GM21825 (cell line): ENCODE measurements around the gene SAYSD1.

Source experiments
- ATAC-seq: cut with Tn5 transposase; IDR thresholded peaks from one replicate; pipeline ENCODE4 v1.9.1; 2021; ENCODE audit warnings: mild to moderate bottlenecking, moderate library complexity; ENCODE audit not compliant: unreplicated experiment

The SAYSD1 gene

GRCh38 chr6:39080246-39080875 is 34.6 kb downstream of the SAYSD1 start:
- ATAC-seq, result no peak

GRCh38 chr6:39079197-39080125 is 35.5 kb downstream of the SAYSD1 start:
- ATAC-seq, result no peak

GRCh38 chr6:39078695-39079094 is 36.3 kb downstream of the SAYSD1 start:
- ATAC-seq, result no peak

GRCh38 chr6:39077882-39078594 is 36.9 kb downstream of the SAYSD1 start:
- ATAC-seq, result no peak

- ATAC-seq, result no peak
Observed at GRCh38 chr6:39076623-39077535, 38.1 kb downstream of the SAYSD1 start.

- no peak for ATAC-seq
Observed at GRCh38 chr6:39075807-39076622, 39.0 kb downstream of the SAYSD1 start.

- ATAC-seq, result no peak
Observed at GRCh38 chr6:39075010-39075686, 39.8 kb downstream of the SAYSD1 start.

DNA sequence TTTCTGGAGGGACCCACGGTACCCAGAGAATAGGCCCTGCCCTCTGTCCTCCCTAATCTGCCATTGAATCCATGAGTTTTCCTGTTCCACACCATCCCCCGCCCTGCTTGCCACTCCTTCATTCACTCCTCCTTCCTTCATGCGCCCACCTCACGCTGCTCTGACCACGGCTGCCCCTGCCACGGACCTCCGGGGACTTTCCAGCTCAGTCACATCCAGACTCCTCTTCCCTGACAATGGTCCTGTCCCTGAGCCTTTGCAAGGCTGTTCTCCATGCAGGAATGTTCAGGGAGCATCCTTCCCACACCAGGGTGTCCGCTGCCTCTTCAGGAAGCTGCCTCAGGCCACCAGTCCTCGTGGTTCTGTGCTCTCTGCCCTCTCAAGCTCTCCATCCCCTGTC is 40.5 kb downstream of the SAYSD1 start:
- ATAC-seq, result no peak

GRCh38 chr6:39073471-39074355 is 41.3 kb downstream of the SAYSD1 start:
- no peak for ATAC-seq

DNA sequence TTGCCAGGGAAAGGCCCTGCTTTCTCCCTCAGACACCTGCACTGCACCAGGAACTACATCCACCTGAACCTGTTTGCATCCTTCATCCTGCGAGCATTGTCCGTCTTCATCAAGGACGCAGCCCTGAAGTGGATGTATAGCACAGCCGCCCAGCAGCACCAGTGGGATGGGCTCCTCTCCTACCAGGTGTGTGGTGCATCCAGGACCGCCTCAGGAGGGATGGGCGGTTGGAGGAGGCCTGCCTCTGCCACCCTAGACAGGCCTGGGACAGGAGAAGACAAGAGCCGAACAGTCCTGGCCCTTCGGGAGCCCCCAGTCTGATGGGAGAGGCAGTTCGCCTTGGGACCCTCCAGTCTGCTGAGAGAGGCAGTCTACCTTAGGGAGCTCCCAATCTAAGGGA is 42.2 kb downstream of the SAYSD1 start:
- ATAC-seq, result no peak

DNA sequence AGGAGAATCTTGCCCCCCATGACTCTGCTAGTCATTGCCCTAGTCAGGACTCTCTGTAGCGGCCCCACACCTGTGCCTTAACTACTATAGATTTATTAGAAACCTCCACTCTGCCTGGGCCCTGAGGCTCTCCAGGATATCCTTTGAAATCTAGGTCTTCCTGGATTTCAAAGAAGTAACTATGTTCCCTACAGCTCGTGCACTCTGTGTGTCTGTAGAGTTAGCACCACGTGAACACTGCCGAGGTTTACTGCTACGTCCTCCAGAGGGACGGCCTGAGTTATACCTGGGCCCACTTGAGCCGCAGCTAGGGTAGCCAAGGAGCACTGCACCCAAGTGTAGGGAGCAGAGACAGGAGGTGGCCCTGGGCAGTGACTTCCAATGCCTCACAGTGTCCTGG is 46.6 kb downstream of the SAYSD1 start:
- ATAC-seq, result no peak

DNA sequence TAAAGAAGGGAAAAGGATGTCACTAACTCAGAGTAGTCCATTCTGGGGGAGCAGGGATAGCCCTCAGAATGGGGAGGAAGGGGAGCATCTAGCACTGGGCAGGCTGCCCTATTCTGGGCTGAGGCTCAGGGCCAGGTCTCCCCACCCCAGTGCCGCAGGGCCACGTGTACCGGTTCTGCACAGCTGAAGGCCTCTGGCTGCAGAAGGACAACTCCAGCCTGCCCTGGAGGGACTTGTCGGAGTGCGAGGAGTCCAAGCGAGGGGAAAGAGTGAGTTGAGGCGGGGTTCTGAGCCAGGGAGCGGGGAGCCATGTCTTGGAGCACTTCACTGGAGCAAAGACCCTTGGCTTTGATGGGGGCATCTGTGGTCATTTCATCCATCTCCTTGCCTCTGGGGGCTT is 49.4 kb downstream of the SAYSD1 start:
- ATAC-seq, result no peak

DNA sequence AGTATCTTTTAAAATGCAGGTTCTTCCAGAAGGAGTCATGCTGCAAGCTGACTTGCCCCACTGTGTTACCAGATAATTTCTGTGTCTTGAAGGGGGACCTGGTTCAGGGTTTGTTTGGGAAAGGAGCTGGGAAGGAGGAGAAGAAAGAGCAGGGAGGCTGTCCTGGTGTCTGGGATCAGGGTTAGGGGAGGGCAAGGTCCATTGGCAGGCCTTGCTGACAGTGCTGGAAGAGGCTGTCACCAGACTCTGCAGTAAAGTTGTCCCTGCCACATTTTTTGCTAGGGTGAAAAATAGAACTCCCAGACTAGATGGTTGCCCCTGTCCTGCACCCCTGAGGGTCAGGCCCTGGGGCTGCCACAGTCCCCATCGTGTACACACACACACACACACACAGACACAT is 51.5 kb downstream of the SAYSD1 start:
- ATAC-seq, result no peak

DNA sequence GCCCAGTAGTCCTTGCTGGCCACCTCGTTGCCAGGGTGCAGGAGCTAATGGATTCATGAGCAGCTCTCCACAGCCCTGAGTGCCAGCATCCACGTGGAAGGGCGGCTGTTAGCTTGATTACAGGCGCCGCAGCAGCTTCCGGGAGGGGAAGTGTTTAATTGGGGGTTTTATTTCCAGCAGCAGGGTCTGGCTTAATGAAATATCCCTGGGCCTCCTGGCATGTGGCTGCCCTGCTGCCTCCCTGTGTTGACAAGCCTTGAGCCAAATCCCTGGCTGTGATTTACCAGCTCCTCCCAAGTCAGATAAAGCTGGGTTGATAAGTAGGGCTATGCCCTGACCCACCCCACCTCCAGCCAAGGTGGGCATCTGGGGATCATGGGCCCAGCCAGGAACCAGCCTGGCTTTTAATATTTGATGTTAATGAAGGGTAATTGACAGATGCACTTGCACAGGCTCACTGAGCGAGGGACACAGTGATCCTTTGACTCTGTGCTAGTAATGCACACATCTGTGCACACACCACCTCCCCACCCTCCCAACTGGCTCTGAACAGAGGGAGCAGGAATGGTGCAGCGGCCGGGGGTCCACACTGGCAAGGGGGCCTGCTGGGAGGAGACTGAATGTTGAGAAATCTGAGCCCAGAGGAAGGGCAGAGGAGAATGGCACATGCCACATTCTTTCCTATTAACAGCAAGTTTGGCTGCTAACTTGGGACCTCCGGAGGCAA is 52.8 kb downstream of the SAYSD1 start:
- ATAC-seq, result no peak

GRCh38 chr6:39061588-39061987 is 53.4 kb downstream of the SAYSD1 start:
- ATAC-seq, result no peak

DNA sequence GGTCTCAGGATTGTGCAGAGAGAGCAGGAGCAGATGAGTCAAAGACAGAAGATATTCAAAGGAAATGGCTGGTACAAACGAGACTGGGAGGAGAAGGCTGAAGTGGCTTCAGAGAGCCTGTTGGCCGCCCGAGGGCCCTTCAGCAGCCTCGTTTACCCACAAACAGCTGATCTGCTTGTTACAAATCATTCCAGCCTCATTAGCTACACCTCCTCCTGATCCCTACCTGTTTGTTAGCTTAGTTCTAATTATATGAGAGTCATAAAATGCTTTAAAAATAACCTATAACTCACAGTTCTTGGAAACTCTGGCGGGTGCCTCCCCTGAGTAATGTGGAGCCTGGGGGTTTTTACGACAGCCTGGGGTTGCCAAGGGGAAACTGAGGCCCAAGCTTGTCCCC is 53.8 kb downstream of the SAYSD1 start:
- ATAC-seq, result no peak

- no peak for ATAC-seq
Observed at GRCh38 chr6:39060467-39061160, 54.4 kb downstream of the SAYSD1 start.
